NOMO-1 treated with dmso at 0.1 percent for 144 hours (cell line): Measurements from ENCODE around the gene SERPINE2.
A peak's percentile ranks its signal among the peaks of the same experiment; 100 is the strongest.

ENCODE experiments used
- DNase-seq: peaks from one replicate; lab custom pipeline; 2025; ENCODE audit not compliant: unreplicated experiment; lab: John Stamatoyannopoulos, UW

The SERPINE2 gene

GRCh38 chr2:223979730-223980396 is 59.2 kb downstream of the SERPINE2 start:
- DNase-seq, result no peak

- DNase-seq, result no peak
Measured at GRCh38 chr2:223978451-223978850, 60.6 kb downstream of the SERPINE2 start.

GRCh38 chr2:223976635-223977226 is 62.4 kb downstream of the SERPINE2 start:
- DNase-seq, result no peak

GRCh38 chr2:223973606-223974005 is 65.5 kb downstream of the SERPINE2 start:
- no peak for DNase-seq

GRCh38 chr2:223972656-223973102 is 66.4 kb downstream of the SERPINE2 start:
- DNase-seq, result no peak

- DNase-seq, result no peak
Measured at GRCh38 chr2:223971731-223972130, 67.4 kb downstream of the SERPINE2 start.

- DNase-seq, result peak; percentile 35
Measured at GRCh38 chr2:223970343-223971128, 68.5 kb downstream of the SERPINE2 start.

GRCh38 chr2:223969856-223970255 is 69.2 kb downstream of the SERPINE2 start:
- DNase-seq, result no peak

- no peak for DNase-seq
Measured at GRCh38 chr2:223969315-223969714, 69.8 kb downstream of the SERPINE2 start.

GRCh38 chr2:223967981-223968380 is 71.1 kb downstream of the SERPINE2 start:
- no peak for DNase-seq

GRCh38 chr2:223959688-223960087 is 79.4 kb downstream of the SERPINE2 start:
- no peak for DNase-seq

- DNase-seq, result peak; percentile 96
Measured at GRCh38 chr2:223957092-223957851, 81.8 kb downstream of the SERPINE2 start, which contains the start of gene MRPL44. Gene MRPL44, plus strand, starts transcription at chr2:223957463. Its CDS starts 10 bp downstream, at chr2:223957473.

- DNase-seq, result no peak
Measured at GRCh38 chr2:223956300-223956699, 82.8 kb downstream of the SERPINE2 start.

- no peak for DNase-seq
Measured at GRCh38 chr2:223954401-223954800, 84.7 kb downstream of the SERPINE2 start.

- DNase-seq, result no peak
Measured at GRCh38 chr2:223952280-223952968, 86.7 kb downstream of the SERPINE2 start.

- no peak for DNase-seq
Measured at GRCh38 chr2:223950448-223951347, 88.4 kb downstream of the SERPINE2 start.

GRCh38 chr2:223949241-223949840 is 89.7 kb downstream of the SERPINE2 start:
- no peak for DNase-seq

GRCh38 chr2:223947711-223948205 is 91.3 kb downstream of the SERPINE2 start:
- DNase-seq, result no peak

GRCh38 chr2:223945755-223946154 is 93.3 kb downstream of the SERPINE2 start:
- no peak for DNase-seq
